ENCODE data around the gene MUC20.

DNA sequence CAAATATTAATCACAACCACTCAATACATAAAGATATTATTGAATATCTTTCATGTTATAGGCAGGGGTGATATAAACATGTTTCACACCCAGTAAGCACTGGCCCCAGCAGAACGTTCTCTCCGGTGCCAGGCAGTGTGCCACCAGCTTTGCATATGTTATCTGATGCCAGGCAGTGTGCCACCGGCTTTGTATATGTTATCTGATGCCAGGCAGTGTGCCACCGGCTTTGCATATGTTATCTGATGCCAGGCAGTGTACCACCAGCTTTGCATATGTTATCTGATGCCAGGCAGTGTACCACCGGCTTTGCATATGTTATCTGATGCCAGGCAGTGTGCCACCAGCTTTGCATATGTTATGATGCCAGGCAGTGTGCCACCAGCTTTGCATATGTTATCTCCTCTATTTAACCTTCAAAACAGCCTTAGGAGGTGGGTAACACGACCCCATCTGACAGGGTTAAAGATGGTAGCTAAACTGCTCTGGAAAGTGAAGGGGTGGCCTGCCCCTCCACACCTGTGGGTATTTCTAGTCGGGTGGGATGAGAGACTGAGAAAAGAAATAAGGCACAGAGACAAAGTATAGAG is 6.9 kb downstream of the MUC20 start:
- no peak for TF ChIP-seq CTCF (conservative IDR thresholded peaks at IDR 0.05; ENCODE audit: low read depth in 2 of 2)
- no peak for TF ChIP-seq EZH2phosphoT487 (IDR thresholded peaks at IDR 0.05; ENCODE audit: unreplicated experiment)
- no peak for TF ChIP-seq POLR2AphosphoS5 (IDR thresholded peaks at IDR 0.05; ENCODE audit: low read depth)
- TF ChIP-seq ZNF114 (CRISPR knock-in tag; IDR thresholded peaks at IDR 0.05), result no peak
- TF ChIP-seq EZH2 (IDR thresholded peaks at IDR 0.05; ENCODE audit: low read depth, unreplicated experiment), result no peak
- TF ChIP-seq REST (IDR thresholded peaks at IDR 0.05; ENCODE audit: unreplicated experiment), result no peak
- TF ChIP-seq NANOG (IDR thresholded peaks at IDR 0.05; ENCODE audit: borderline replicate concordance), result no peak
- TF ChIP-seq CREB1 (CRISPR knock-in tag; IDR thresholded peaks at IDR 0.05; ENCODE audit: low read depth), result no peak
- TF ChIP-seq JUNB (IDR thresholded peaks at IDR 0.05; ENCODE audit: unreplicated experiment), result no peak
